ENCODE results near the gene LRRC47. TPM values are rescaled to one million over a fixed set of nuclear protein-coding genes. Genes with fewer than 3 reads are reported as not detected.

LRRC47 gene
- total and polyA plus RNA-seq, 7 donors = 44.3 to 126 (median 93.9) TPM

DNA sequence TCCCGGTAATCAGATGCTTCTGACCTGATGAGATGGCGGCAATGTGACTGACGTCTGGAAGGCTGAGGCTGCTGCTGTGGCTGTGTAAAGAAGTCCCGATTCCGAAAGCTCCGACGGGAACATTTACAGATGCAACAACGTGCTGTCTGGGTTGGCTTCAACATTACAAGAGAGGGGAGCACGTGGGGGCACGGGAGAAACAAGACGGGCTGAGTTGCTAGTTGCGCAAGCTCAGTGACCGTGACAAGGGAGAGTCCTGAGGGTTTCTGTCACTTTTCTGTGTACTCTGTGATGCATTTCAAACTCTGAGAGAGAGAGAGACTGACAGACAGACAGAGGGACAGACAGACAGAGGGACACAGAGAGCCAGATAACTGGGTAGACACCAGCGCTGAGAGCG is 25.6 kb upstream of the LRRC47 start:
- Histone ChIP-seq H3K4me3 (no peak overlapping the region), H3K4me1 (no peaks in the 10 kb centered on the region), H3K36me3 (ENCODE audit: insufficient read depth in 1 of 2, low read depth in 1 of 2) (peaks cover 10 to 83% of the 10 kb centered on the region in 2 donors), H3K9me3 (no peaks in the 10 kb centered on the region), H3K27me3 (ENCODE audit: insufficient read depth in 3 of 3, low read length in 2 of 3) (no peaks in the 10 kb centered on the region), H3K27ac (no peak overlapping the region)
- ATAC-seq (no peak), DNase-seq (no peak)
- WGBS, 3 donors = 67 to 73% (median 72%) methylated on average over 15 of the region's 15 CpGs
- TF ChIP-seq, protein P1, sequence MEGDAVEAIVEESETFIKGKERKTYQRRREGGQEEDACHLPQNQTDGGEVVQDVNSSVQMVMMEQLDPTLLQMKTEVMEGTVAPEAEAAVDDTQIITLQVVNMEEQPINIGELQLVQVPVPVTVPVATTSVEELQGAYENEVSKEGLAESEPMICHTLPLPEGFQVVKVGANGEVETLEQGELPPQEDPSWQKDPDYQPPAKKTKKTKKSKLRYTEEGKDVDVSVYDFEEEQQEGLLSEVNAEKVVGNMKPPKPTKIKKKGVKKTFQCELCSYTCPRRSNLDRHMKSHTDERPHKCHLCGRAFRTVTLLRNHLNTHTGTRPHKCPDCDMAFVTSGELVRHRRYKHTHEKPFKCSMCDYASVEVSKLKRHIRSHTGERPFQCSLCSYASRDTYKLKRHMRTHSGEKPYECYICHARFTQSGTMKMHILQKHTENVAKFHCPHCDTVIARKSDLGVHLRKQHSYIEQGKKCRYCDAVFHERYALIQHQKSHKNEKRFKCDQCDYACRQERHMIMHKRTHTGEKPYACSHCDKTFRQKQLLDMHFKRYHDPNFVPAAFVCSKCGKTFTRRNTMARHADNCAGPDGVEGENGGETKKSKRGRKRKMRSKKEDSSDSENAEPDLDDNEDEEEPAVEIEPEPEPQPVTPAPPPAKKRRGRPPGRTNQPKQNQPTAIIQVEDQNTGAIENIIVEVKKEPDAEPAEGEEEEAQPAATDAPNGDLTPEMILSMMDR (IDR thresholded peaks at IDR 0.05) = no peak
- intact Hi-C loops (cut with DNase I) = no loop called here

DNA sequence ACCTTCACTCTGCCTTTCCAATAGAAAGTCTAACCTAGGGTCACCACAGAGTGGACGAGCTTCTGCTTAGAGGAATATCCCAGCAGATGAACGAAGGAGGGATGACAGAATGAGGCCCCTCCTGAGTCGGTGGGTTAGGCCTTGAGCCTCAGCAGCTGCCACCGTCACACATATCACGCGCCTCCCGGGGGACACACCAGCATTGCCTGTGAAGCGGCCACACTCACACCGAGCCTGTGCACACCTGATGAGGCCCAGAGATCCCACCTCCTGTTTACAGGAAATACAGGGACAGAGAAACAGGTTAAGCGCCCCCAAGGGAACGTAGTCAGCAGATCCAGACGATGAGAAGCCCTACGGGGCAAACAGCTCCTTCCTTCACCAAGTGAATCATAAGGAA is 25.1 kb upstream of the LRRC47 start:
- WGBS, 3 donors = 60 to 66% (median 65%) methylated on average over 13 of the region's 13 CpGs
- Histone ChIP-seq H3K27me3 (ENCODE audit: insufficient read depth in 3 of 3, low read length in 2 of 3) (no peaks in the 10 kb centered on the region), H3K27ac (no peak overlapping the region), H3K36me3 (ENCODE audit: insufficient read depth in 1 of 2, low read depth in 1 of 2) (peaks cover 10 to 83% of the 10 kb centered on the region in 2 donors), H3K9me3 (no peaks in the 10 kb centered on the region), H3K4me3 (no peak overlapping the region), H3K4me1 (no peaks in the 10 kb centered on the region)
- DNase-seq = no peak
- TF ChIP-seq, protein P1 (IDR thresholded peaks at IDR 0.05) = no peak
- no peak for ATAC-seq
- intact Hi-C loops (cut with DNase I) = no loop called here

DNA sequence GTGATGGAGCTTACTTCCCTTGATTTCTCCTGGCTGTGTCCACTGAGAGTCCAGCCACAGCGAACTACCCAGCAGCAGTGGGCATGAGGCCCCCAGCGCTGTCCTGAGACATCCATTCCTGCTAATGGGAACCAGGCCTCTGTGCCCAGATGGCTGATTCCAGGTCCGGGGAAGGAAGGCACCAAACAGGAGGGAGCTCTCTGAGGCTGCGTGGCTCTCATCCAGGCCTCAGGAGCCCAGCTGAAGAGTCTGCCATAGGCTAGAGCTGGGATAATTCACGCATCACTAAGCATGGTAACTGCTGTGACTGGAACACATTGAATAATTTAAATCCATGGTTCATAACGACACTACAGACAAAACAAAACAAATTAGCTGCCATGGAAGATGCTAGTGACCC is 24.7 kb upstream of the LRRC47 start:
- H3K4me3 ChIP-seq = no peak overlapping the region
- no peak overlapping the region for H3K27ac ChIP-seq
- no peaks in the 10 kb centered on the region for H3K27me3 ChIP-seq (ENCODE audit: insufficient read depth in 3 of 3, low read length in 2 of 3)
- TF ChIP-seq, protein P1 (IDR thresholded peaks at IDR 0.05) = no peak
- intact Hi-C loops (cut with DNase I) = no loop called here
- peaks cover 9 to 83% of the 10 kb centered on the region in 2 donors for H3K36me3 ChIP-seq (ENCODE audit: insufficient read depth in 1 of 2, low read depth in 1 of 2)
- H3K4me1 ChIP-seq = no peaks in the 10 kb centered on the region
- H3K9me3 ChIP-seq = no peaks in the 10 kb centered on the region
- 61 to 75% (median 64%) methylated on average over 6 of the region's 6 CpGs for WGBS, 3 donors
- ATAC-seq = no peak
- DNase-seq = no peak

DNA sequence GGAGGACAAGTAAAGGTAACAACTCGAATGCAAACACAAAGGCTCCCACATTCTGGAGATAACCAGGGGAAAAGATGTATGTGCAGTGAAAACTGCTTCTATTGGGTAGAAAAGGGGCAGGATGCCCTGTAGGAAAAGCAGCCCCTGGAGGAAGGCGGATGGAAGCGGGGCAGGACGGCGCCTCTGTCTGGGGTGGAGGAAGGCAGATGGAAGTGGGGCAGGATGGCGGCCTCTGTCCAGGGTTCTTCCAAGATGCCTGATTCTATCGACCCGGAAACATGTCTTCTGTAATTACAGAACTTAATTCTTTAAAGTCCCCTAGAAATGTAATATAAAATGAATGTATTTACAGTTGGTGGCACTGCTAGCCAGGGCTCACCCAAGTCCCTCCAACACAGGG is 24.0 kb upstream of the LRRC47 start:
- WGBS, 3 donors = 88 to 93% (median 88%) methylated on average over 8 of the region's 8 CpGs

More for the DNA sequence above, 24.0 kb upstream of the LRRC47 start:
- H3K27me3 ChIP-seq (ENCODE audit: insufficient read depth in 3 of 3, low read length in 2 of 3) = no peaks in the 10 kb centered on the region
- ATAC-seq (no peak), DNase-seq (no peak)
- H3K4me1 ChIP-seq = no peaks in the 10 kb centered on the region
- no peak overlapping the region for H3K27ac ChIP-seq
- intact Hi-C loops (cut with DNase I) = no loop called here
- peaks cover 4 to 83% of the 10 kb centered on the region in 2 donors for H3K36me3 ChIP-seq (ENCODE audit: insufficient read depth in 1 of 2, low read depth in 1 of 2)
- TF ChIP-seq, protein P1 (IDR thresholded peaks at IDR 0.05) = no peak
- H3K9me3 ChIP-seq = no peaks in the 10 kb centered on the region
- no peak overlapping the region for H3K4me3 ChIP-seq

Measured in psoas muscle (tissue), 8 donors.